NCI-H510A (cell line): ENCODE measurements around the gene RGS17.
"Not testable (repeated sequence)": the region's sequence is repeated elsewhere in the genome, so short reads cannot be mapped to it uniquely, and the experiment has no call there.

Experiments
- DNase-seq: peaks from one replicate; lab custom pipeline; 2025; lab: John Stamatoyannopoulos, UW

Gene RGS17

GRCh38 chr6:152985300-152985699 lies 145.8 kb downstream of the RGS17 start:
- not testable (repeated sequence) for DNase-seq

- no peak for DNase-seq
These were observed 146.6 kb downstream of the RGS17 start for GRCh38 chr6:152984513-152984872.

- DNase-seq: no peak
These were observed 147.2 kb downstream of the RGS17 start for GRCh38 chr6:152983637-152984512.

- DNase-seq: peak; percentile 85
These were observed 148.0 kb downstream of the RGS17 start, which contains the start of gene FBXO5 for GRCh38 chr6:152982904-152983636. Gene FBXO5, minus strand, starts transcription at chr6:152983041. Its CDS starts 82 bp downstream, at chr6:152982959.

GRCh38 chr6:152981989-152982903 lies 148.8 kb downstream of the RGS17 start:
- DNase-seq: no peak

- DNase-seq: no peak
These were observed 149.9 kb downstream of the RGS17 start for GRCh38 chr6:152981219-152981618.

- no peak for DNase-seq
These were observed 150.4 kb downstream of the RGS17 start for GRCh38 chr6:152980656-152981055.

GRCh38 chr6:152979116-152979515 lies 152.0 kb downstream of the RGS17 start:
- DNase-seq: no peak

- DNase-seq: no peak
These were observed 153.0 kb downstream of the RGS17 start for GRCh38 chr6:152978058-152978457.

GRCh38 chr6:152977556-152977955 lies 153.5 kb downstream of the RGS17 start:
- no peak for DNase-seq

GRCh38 chr6:152976749-152977148 lies 154.3 kb downstream of the RGS17 start:
- no peak for DNase-seq

- no peak for DNase-seq
These were observed 155.7 kb downstream of the RGS17 start for GRCh38 chr6:152975204-152975915.

- DNase-seq: no peak
These were observed 157.2 kb downstream of the RGS17 start for GRCh38 chr6:152973916-152974315.

GRCh38 chr6:152969688-152970418 lies 161.2 kb downstream of the RGS17 start:
- no peak for DNase-seq

GRCh38 chr6:152966168-152966894 lies 164.8 kb downstream of the RGS17 start:
- DNase-seq: not testable (repeated sequence)

GRCh38 chr6:152959333-152959732 lies 171.7 kb downstream of the RGS17 start:
- no peak for DNase-seq

GRCh38 chr6:152957796-152958195 lies 173.3 kb downstream of the RGS17 start:
- DNase-seq: no peak
